Activated CD8-positive, alpha-beta memory T cell treated with anti-CD3 and anti-CD28 coated beads for 48 hours (primary cell): ENCODE results near the gene NAA40.

Experiments
- DNase-seq, 3 experiments: peaks; one replicate each; pipeline ENCODE4 v3.0.0-alpha.2; 2020; ENCODE audit warnings: low read depth in 2 of 3, low spot score in 2 of 3

Gene NAA40

GRCh38 chr11:64006398-64006797 lies 67.6 kb downstream of the NAA40 start:
- DNase-seq = no peak
